C4-2B (cell line): ENCODE results near the gene ENGASE.
A peak's percentile ranks its signal among the peaks of the same experiment; 100 is the strongest.
"Not testable (repeated sequence)": the region's sequence is repeated elsewhere in the genome, so short reads cannot be mapped to it uniquely, and the experiment has no call there.

Experiments
- H3K27ac ChIP-seq: fragments of 450-650 bp; 2 replicates; pipeline ENCODE4 v1.5.1; 2017
- CTCF ChIP-seq: fragments of 450-650 bp; conservative IDR thresholded peaks from 2 replicates; pipeline ENCODE4 v1.5.1; 2017; ENCODE audit warnings: mild to moderate bottlenecking
- ZFX ChIP-seq: fragments of 450-650 bp; IDR thresholded peaks from 2 replicates; pipeline ENCODE4 v1.6.1; 2017

ENGASE gene

DNA sequence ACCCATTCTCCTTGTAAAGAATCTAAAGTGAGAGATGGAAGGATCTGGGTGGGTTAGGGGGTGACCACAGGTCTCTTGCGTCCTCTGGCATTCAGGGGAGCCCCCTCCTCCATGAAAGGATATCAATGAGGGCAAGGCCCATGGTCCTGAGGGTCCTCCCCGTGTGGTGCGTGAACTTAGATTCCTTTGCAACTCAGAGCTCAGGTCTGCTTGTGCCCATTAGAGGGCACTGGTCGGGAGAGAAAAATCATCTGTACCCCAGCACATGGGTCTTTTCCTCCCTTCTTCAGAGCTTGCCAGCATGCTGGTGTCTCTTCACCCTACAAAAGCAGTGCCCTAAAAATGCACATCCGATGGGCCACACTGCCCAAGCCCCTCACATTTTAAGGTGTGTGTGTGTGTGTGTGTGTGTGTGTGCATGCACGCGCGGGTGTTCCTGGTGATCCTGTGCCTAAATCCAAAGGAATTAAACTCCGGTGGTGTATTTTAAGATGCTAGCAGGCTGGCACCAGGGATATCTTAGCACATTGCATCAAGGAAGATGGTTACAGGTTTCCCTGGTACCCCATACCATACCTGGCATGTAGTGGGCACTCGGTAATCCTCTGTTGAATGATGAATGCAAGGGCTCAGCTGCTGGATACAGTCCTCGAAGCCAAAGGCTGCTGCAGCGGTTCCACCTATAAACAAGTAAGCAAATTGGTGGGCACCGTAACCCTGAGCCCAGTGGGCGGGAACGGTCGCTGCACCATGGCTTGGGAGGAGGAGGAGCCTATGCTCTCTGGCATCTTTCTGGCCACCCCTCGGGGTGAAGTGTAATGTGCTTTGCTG, 45.9 kb upstream of the ENGASE start:
- H3K27ac ChIP-seq: no peak overlapping the region
- TF ChIP-seq CTCF: no peak
- no peak for TF ChIP-seq ZFX

DNA sequence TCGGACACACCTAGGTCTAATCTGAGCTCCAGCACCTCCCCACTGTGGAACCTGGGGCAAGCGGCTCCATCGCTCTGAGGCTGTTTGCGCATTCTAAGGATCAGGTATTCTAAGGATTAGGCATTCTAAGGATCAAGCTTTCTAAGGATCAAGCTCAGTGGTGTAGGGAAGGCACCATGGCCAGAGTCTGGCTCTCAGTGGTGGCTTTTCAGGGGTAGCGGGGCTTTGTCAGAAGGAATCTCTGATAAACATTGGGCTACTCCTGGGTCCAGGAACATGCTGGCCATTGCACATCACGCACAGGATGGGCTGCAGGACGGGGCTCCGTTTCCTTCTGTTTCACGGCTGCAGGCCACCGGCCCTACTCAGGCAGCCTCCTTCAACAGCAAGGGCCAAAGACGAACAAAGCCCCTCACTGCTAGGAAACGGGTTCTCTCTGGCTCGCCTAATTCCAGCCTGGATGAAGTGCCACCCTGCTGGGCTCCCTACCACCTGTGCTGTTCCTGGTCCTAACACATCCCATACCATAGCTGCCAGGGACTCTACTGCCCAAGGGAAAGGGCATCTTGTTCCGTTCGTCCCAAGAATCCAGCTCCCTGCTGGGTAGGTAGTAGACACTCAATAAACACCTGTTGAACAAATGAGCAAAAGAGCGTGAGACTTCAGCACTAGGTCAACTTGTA, 45.2 kb upstream of the ENGASE start:
- TF ChIP-seq ZFX (no peak), CTCF (no peak)

GRCh38 chr17:79030636-79031035, 44.0 kb upstream of the ENGASE start:
- not testable (repeated sequence) for H3K27ac ChIP-seq

More for the DNA sequence above, 45.2 kb upstream of the ENGASE start:
- no peak overlapping the region for H3K27ac ChIP-seq

- H3K27ac ChIP-seq: peak overlapping the region; percentile 25
- TF ChIP-seq ZFX: no peak
- no peak for TF ChIP-seq CTCF
Observed at GRCh38 chr17:79031996-79032875, 42.4 kb upstream of the ENGASE start.

- H3K27ac ChIP-seq: peak overlapping the region; percentile 25; the same call in 1 of the 2 replicates
- TF ChIP-seq ZFX: no peak
Observed at GRCh38 chr17:79033046-79033616, 41.5 kb upstream of the ENGASE start.

DNA sequence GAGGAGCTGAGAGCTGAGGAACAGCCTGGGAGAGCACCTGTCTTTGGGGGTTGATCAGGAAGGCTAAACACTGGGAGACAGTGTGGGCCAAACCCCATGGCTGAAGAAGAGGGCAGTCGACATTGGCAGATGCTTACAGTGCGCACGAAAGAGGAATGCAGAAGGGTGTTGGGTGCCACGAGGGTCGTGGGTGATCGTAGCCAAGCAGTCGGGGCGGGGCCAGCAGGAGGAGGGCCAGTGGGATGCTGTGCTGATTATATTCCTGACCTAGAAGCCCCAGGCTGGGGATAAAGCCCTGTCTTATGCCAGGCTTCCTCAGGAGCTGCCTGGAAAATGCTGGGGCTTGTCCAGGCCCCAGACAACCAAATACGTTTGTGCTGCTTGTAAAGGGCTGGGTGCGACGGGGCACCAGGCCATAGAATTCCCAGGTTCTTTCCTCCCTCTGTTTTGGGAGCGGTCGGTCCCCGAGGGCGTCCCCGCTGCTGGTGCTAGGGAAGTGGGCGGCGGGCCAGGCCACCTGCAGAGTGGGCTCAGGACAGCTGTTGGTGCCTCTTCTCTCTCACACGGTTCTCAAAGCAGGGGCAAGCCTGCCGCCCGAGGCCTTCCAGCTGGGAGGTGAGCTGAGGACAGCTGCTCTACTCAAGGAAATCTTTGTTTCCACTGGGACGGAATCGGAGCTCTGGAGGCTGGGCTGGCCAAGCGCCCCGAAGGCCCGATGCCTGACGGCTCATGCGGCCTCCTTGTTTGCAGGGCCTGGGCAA, 40.7 kb upstream of the ENGASE start:
- TF ChIP-seq CTCF (no peak), ZFX (no peak)
- H3K27ac ChIP-seq: no peak overlapping the region

DNA sequence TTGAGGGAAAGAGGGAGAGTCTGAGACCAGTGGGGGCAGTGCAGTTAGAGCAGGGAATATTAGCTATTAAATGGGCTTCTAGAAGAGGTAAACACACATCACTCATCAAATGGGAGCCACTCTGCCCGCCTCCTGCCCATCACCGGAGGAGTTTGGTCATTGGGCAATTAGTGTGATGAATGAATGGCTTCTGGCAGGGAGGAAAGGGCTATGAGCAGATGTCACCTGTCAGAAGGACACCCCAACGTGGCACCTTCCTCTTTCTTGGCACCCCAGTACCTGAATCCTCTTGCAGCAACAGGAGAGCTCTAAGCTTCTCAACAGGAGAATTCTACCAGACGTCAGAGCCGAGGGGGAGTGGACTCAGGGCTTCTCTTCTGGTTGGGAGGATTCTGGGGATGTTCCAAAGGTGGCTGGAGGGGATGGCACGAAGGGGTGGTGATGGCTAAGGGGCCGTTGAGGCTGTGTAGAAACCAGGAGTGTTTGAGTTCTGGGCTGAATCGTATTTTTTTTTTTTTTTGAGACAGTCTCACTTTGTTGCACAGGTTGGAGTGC, 39.6 kb upstream of the ENGASE start:
- TF ChIP-seq ZFX (no peak), CTCF (no peak)

More for the DNA sequence above, 39.6 kb upstream of the ENGASE start:
- no peak overlapping the region for H3K27ac ChIP-seq
